ENCODE results near the gene CLPTM1. TPM values are rescaled to one million over a fixed set of nuclear protein-coding genes. Genes with fewer than 3 reads are reported as not detected.

CLPTM1 gene
- total RNA-seq, 1 experiment from 2014 or later = 102 TPM

DNA sequence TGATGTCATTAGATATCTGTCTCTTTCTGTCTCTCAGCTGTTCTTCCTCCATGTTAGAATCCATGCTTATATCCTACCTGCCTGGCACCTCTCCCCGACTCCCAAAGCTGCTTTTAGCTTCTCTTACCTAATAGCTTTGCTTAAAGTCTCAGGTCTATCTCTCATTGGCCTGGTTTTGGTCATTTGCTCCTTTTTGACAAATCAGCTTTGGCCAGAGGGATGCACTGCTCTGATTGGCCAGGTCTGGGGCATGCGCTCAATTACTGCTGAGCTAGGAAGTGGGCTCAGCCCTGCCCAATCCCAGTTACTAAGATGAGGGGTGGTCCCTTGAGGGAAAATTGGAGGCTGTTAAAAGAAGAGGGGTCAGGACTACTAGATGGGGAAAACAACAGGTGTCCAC is 72.2 kb downstream of the CLPTM1 start:
- Histone ChIP-seq H3K36me3 (ENCODE audit: control insufficient read depth in 1 of 2, insufficient read depth in 2 of 2, low read length in 2 of 2) (no peaks in the 10 kb centered on the region), H2AFZ (ENCODE audit: low read depth, low read length, poor library complexity, severe bottlenecking) (no peak overlapping the region), H3K4me1 (ENCODE audit: control insufficient read depth in 1 of 2, insufficient read depth in 2 of 2, low read length in 2 of 2) (no peaks in the 10 kb centered on the region), H3K27ac (ENCODE audit: low read depth, low read length) (no peak overlapping the region), H4K20me1 (ENCODE audit: insufficient read depth) (no peaks in the 10 kb centered on the region), H3K79me2 (ENCODE audit: insufficient read depth, low read length) (no peaks in the 10 kb centered on the region), H3K27me3 (ENCODE audit: insufficient read depth, low read length) (no peaks in the 10 kb centered on the region), H3K4me3 (replicated peaks in 1 of 2; ENCODE audit: low read depth in 1 of 2, low read length in 2 of 2) (no peak overlapping the region), H3K9me2 (ENCODE audit: insufficient read depth) (no peaks in the 10 kb centered on the region), H3K4me2 (ENCODE audit: low read length) (no peak overlapping the region), H3K9ac (ENCODE audit: low read length) (no peak overlapping the region), H3K9me3 (ENCODE audit: control insufficient read depth in 1 of 2, insufficient read depth in 1 of 2, low read depth in 1 of 2, low read length in 2 of 2) (no peaks in the 10 kb centered on the region)
- ChIA-PET RAD21 (ENCODE audit: low non-redundant PET in 1 of 2, low total read pairs in 2 of 2, uncharacterized antibody in 2 of 2, unreplicated experiment in 2 of 2) (no interaction called here), POLR2A (no interaction called here), CTCF (interaction anchor here (1.0 kb wide), 1 partner anchor 10 kb away, joined by 3 read pairs; no protein-coding TSS in a partner anchor)
- TF ChIP-seq EZH2phosphoT487 (IDR thresholded peaks at IDR 0.05; ENCODE audit: borderline replicate concordance) (no peak), SRF (IDR thresholded peaks at IDR 0.05; ENCODE audit: low read depth) (no peak), POLR2AphosphoS5 (IDR thresholded peaks at IDR 0.05; ENCODE audit: low read depth, low read length) (no peak), RAD21 (IDR thresholded peaks at IDR 0.05; ENCODE audit: low read depth) (no peak), SP1 (IDR thresholded peaks at IDR 0.05; ENCODE audit: low read depth) (no peak), SIN3A (IDR thresholded peaks at IDR 0.05; ENCODE audit: low read depth) (no peak), EZH2 (IDR thresholded peaks at IDR 0.05) (no peak), TCF7L2 (IDR thresholded peaks at IDR 0.05; ENCODE audit: borderline replicate concordance, extremely low read depth, insufficient read depth, insufficient read length) (no peak), POLR2A (IDR thresholded peaks at IDR 0.05; ENCODE audit: borderline replicate concordance, extremely low read depth, insufficient read depth, insufficient read length) (no peak), ZNF274 (IDR thresholded peaks at IDR 0.05; ENCODE audit: low read depth, low read length) (no peak), ZFX (IDR thresholded peaks at IDR 0.05) (no peak)
- TF ChIP-seq, protein P1, sequence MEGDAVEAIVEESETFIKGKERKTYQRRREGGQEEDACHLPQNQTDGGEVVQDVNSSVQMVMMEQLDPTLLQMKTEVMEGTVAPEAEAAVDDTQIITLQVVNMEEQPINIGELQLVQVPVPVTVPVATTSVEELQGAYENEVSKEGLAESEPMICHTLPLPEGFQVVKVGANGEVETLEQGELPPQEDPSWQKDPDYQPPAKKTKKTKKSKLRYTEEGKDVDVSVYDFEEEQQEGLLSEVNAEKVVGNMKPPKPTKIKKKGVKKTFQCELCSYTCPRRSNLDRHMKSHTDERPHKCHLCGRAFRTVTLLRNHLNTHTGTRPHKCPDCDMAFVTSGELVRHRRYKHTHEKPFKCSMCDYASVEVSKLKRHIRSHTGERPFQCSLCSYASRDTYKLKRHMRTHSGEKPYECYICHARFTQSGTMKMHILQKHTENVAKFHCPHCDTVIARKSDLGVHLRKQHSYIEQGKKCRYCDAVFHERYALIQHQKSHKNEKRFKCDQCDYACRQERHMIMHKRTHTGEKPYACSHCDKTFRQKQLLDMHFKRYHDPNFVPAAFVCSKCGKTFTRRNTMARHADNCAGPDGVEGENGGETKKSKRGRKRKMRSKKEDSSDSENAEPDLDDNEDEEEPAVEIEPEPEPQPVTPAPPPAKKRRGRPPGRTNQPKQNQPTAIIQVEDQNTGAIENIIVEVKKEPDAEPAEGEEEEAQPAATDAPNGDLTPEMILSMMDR (IDR thresholded peaks at IDR 0.05 in 2 of 3, conservative IDR thresholded peaks at IDR 0.05 in 1 of 3; ENCODE audit: borderline replicate concordance in 1 of 3, insufficient read depth in 1 of 3, low read depth in 2 of 3, low read length in 2 of 3) = no peak
- TF ChIP-seq, protein P2, sequence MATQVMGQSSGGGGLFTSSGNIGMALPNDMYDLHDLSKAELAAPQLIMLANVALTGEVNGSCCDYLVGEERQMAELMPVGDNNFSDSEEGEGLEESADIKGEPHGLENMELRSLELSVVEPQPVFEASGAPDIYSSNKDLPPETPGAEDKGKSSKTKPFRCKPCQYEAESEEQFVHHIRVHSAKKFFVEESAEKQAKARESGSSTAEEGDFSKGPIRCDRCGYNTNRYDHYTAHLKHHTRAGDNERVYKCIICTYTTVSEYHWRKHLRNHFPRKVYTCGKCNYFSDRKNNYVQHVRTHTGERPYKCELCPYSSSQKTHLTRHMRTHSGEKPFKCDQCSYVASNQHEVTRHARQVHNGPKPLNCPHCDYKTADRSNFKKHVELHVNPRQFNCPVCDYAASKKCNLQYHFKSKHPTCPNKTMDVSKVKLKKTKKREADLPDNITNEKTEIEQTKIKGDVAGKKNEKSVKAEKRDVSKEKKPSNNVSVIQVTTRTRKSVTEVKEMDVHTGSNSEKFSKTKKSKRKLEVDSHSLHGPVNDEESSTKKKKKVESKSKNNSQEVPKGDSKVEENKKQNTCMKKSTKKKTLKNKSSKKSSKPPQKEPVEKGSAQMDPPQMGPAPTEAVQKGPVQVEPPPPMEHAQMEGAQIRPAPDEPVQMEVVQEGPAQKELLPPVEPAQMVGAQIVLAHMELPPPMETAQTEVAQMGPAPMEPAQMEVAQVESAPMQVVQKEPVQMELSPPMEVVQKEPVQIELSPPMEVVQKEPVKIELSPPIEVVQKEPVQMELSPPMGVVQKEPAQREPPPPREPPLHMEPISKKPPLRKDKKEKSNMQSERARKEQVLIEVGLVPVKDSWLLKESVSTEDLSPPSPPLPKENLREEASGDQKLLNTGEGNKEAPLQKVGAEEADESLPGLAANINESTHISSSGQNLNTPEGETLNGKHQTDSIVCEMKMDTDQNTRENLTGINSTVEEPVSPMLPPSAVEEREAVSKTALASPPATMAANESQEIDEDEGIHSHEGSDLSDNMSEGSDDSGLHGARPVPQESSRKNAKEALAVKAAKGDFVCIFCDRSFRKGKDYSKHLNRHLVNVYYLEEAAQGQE (IDR thresholded peaks at IDR 0.05; ENCODE audit: low read depth) = no peak
- ATAC-seq (peak; percentile 75), DNase-seq (ENCODE audit: low read depth, low spot score) (no peak)
- intact Hi-C loops (cut with micrococcal nuclease) = no loop called here
- no TSS peak for BruUV-seq (replicated peaks)
